Upper lobe of right lung (tissue), 1 donor: ENCODE data around the gene RPL36A. TPM values are rescaled to one million over a fixed set of nuclear protein-coding genes. Genes with fewer than 3 reads are reported as not detected.
A peak's percentile ranks its signal among the peaks of the same experiment; 100 is the strongest.

Experiments
- ATAC-seq: fragments of 200-7000 bp; cut with Tn5 transposase; one replicate; pipeline ENCODE4 v1.9.1; 2020; ENCODE audit warnings: mild to moderate bottlenecking, moderate library complexity
- DNase-seq: peaks from one replicate; pipeline ENCODE4 v3.0.0-alpha.2; 2020
- H3K27ac ChIP-seq: fragments of 200-600 bp; one replicate; pipeline ENCODE4 v1.8.0; 2022
- H3K27me3 ChIP-seq: fragments of 200-600 bp; one replicate; pipeline ENCODE4 v1.8.0; 2022; ENCODE audit warnings: mild to moderate bottlenecking
- H3K36me3 ChIP-seq: fragments of 200-600 bp; one replicate; pipeline ENCODE4 v1.8.0; 2022
- H3K4me1 ChIP-seq: fragments of 200-600 bp; one replicate; pipeline ENCODE4 v1.8.0; 2022
- H3K4me3 ChIP-seq: fragments of 200-600 bp; one replicate; pipeline ENCODE4 v1.8.0; 2022; ENCODE audit warnings: mild to moderate bottlenecking
- H3K9me3 ChIP-seq: fragments of 200-600 bp; one replicate; pipeline ENCODE4 v1.8.0; 2022
- CTCF ChIP-seq: fragments of 200-600 bp; IDR thresholded peaks from one replicate; pipeline ENCODE4 v1.8.0; 2022; ENCODE audit warnings: antibody characterized with exemption
- intact Hi-C: fragments of 100-400 bp; cut with DNase I; formaldehyde crosslinking; loops from one replicate; pipeline ENCODE4 v1.11.0; 2022
- total RNA-seq: library from RNA; stranded (reverse); fragmentation: NEBNext Ultra II Directional; extraction: Animal tissue kit (Norgen Biotek cat#: 25700); gene quantifications from one replicate; pipeline ENCODE4 v1.2.1, GENCODE V29; 2021
- donor health status: DM: no; HTN: yes; CAD: no; lungs with severe emphysema.

RPL36A gene
- total RNA-seq, 1 donor from 2014 or later = 133 TPM

- Histone ChIP-seq H3K4me1 (peaks cover 4% of the 10 kb centered on the region), H3K9me3 (no peaks in the 10 kb centered on the region), H3K27me3 (no peaks in the 10 kb centered on the region), H3K27ac (peak overlapping the region; percentile 63), H3K36me3 (peaks cover 4% of the 10 kb centered on the region), H3K4me3 (no peak overlapping the region)
- ATAC-seq (peak; percentile 73), DNase-seq (no peak)
- peak; percentile 65 for TF ChIP-seq CTCF
- intact Hi-C loops = no loop called here
Observed at GRCh38 chrX:101415180-101416145, 24.7 kb downstream of the RPL36A start.

DNA sequence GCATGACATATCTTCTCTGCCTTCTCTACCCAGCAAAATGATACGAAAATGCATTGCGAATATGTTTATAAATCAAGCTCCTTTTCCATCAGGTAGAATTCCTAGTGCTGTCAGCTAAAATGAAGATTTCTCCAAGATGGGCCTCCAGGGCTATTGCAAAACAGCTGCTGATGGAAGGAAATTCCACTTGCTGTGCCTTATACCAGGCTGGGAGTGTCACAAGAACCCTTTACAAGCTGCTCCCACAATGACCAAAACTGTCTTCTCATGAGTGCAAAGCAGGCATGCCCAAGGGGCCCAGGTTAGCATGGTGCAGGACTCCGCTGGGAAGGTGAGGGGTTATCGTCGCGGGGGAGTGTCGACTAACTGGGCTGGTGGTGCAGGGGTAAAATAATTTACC is 25.9 kb downstream of the RPL36A start:
- intact Hi-C loops = no loop called here
- Histone ChIP-seq H3K27ac (no peak overlapping the region), H3K9me3 (no peaks in the 10 kb centered on the region), H3K4me1 (no peaks in the 10 kb centered on the region), H3K27me3 (no peaks in the 10 kb centered on the region), H3K4me3 (no peak overlapping the region), H3K36me3 (peaks cover 4% of the 10 kb centered on the region)
- DNase-seq (no peak), ATAC-seq (no peak)
- TF ChIP-seq CTCF = no peak

DNA sequence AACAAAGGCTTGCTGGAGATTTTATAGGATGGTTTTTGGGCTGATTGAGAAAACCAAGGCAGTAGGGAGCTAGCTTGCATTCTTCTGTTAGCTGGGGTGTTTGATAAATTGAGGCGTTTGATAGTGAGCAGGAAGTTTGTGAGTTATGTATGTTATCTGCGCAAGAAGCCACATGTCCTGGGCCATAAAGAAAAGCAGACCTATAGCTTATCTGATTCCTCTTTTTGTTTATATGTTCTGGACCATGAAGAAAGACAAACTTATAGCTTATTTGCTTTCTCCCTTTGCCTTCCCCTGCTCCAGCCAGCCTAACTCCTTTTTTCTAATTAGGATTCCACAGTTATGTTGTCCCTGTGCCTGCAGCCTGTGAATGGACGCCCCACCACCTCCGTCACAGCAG is 26.4 kb downstream of the RPL36A start:
- Histone ChIP-seq H3K27ac (peak overlapping the region; percentile 94), H3K9me3 (no peaks in the 10 kb centered on the region), H3K4me1 (no peaks in the 10 kb centered on the region), H3K27me3 (no peaks in the 10 kb centered on the region), H3K4me3 (peak overlapping the region; percentile 61), H3K36me3 (peaks cover 2% of the 10 kb centered on the region)
- DNase-seq (no peak), ATAC-seq (no peak)
- TF ChIP-seq CTCF = no peak
- intact Hi-C loops = no loop called here

DNA sequence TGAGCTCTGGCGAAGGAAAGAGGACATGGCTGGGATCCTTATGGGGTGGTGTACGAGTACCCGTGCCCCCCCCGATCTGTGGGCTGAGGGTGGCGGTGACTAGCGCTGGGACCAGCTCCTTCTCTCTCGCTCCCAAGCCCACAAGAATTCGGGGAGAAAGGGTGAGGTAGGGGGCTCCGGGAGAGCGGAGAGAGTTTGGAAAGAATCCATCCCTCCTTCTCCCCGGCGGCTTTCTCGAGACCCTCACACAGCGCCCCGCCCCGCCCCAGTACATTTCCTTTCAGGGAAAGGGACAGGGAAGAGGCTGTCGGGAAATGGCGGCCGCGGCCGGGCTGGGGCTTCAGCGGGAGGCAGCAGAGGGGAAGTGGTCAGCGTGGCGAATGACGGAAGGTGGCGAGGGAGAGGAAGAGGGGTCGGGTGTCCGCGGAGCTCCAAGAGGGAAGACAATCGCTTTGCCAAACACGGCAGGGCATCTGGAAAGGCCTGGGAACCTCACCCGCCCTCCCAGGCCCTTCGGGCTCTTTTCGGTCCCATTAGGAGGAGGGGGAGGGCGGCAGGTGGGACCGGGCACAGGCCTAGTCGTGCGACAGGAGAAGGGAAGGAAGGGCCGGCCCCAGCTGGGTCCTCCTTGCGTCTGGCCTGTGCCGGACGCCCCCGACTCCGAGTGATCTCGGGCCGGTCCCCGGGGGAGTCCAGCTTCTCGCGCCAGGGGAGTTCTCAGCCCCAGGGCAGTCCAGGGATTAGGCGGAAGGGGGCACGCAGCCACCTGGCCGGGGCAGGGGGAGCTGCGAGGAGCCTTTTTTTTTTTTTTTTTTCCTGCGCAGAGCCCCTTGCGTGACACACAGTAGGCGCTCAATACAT is 27.4 kb downstream of the RPL36A start:
- DNase-seq (peak; percentile 87), ATAC-seq (peak; percentile 90)
- no peaks in the 10 kb centered on the region for H3K4me1 ChIP-seq
- H3K9me3 ChIP-seq = no peaks in the 10 kb centered on the region
- intact Hi-C loops = no loop called here
- TF ChIP-seq CTCF = no peak
- peak overlapping the region; percentile 94 for H3K27ac ChIP-seq
- no peaks in the 10 kb centered on the region for H3K36me3 ChIP-seq
- H3K27me3 ChIP-seq = no peaks in the 10 kb centered on the region
- H3K4me3 ChIP-seq = peak overlapping the region; percentile 61

DNA sequence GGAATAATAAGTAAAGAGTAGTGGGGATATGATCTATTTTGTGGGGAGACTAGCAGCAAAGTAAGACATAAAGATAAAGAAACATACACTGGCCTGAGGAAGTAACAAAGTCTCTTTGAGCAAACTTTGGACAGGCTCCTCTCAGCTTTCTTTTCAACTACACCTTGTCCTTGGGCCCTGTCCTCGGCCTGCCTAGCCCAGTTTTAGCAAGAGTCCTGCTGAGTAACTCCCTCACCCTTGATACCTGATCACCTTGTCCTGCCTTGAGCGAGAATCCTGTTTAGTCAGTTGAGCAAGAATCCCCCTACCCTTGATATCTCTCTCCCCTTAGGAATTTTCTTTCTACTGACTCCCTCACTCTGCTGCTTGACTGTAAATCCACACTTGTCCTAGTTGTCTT is 28.7 kb downstream of the RPL36A start:
- Histone ChIP-seq H3K27me3 (no peaks in the 10 kb centered on the region), H3K27ac (peak overlapping the region; percentile 94), H3K9me3 (no peaks in the 10 kb centered on the region), H3K4me3 (no peak overlapping the region), H3K4me1 (no peaks in the 10 kb centered on the region), H3K36me3 (no peaks in the 10 kb centered on the region)
- ATAC-seq (no peak), DNase-seq (no peak)
- no peak for TF ChIP-seq CTCF
- intact Hi-C loops = no loop called here
